Muscle of leg (tissue), 11 donors: ENCODE data around the gene FH. TPM values are rescaled to one million over a fixed set of nuclear protein-coding genes. Genes with fewer than 3 reads are reported as not detected.

Experiments
- DNase-seq: peaks from one replicate; pipeline ENCODE4 v3.0.0; 2013
- H3K27ac ChIP-seq: one replicate; pipeline ENCODE4 v1.5.1; 2013; ENCODE audit warnings: mild to moderate bottlenecking, low read length, control low read depth
- H3K27me3 ChIP-seq: one replicate; pipeline ENCODE4 v1.6.1; 2013; ENCODE audit warnings: low read length; ENCODE audit not compliant: control insufficient read depth, insufficient read depth
- H3K36me3 ChIP-seq: one replicate; pipeline ENCODE4 v1.6.1; 2013; ENCODE audit warnings: low read length; ENCODE audit not compliant: control insufficient read depth, insufficient read depth
- H3K4me1 ChIP-seq: one replicate; pipeline ENCODE4 v1.6.1; 2013; ENCODE audit warnings: low read length; ENCODE audit not compliant: control insufficient read depth, insufficient read depth
- H3K4me3 ChIP-seq: one replicate; pipeline ENCODE4 v1.5.1; 2013; ENCODE audit warnings: low read length, control low read depth
- H3K9me3 ChIP-seq: replicated peaks from 2 replicates; pipeline ENCODE4 v1.6.1; 2013; ENCODE audit warnings: low read depth, low read length; ENCODE audit not compliant: control insufficient read depth
- WGBS: methylation state at CpG from one replicate; pipeline ENCODE4 v1.1.5; 2013; ENCODE audit warnings: missing lambda C conversion rate; ENCODE audit not compliant: insufficient coverage; 5-methylcytosine and 5-hydroxymethylcytosine counted together
- polyA plus RNA-seq, 8 donors: library from polyadenylated mRNA; unstranded; fragments of 120-200 nt; gene quantifications; one replicate each; pipeline versions ENCODE4 v1.2.1 to v1.2.3, GENCODE V29; 2013; ENCODE audit warnings: inconsistent platforms in 1 of 8, low replicate concordance in 1 of 8; ENCODE audit not compliant: insufficient read length in 8 of 8, insufficient read depth in 1 of 8
- total RNA-seq: library from RNA; stranded (reverse); fragments of 120-200 nt; gene quantifications from one replicate; pipeline ENCODE4 v1.2.4, GENCODE V29; 2013

Gene FH
- total and polyA plus RNA-seq, 9 donors = 53.8 to 72.1 (median 64.4) TPM

DNA sequence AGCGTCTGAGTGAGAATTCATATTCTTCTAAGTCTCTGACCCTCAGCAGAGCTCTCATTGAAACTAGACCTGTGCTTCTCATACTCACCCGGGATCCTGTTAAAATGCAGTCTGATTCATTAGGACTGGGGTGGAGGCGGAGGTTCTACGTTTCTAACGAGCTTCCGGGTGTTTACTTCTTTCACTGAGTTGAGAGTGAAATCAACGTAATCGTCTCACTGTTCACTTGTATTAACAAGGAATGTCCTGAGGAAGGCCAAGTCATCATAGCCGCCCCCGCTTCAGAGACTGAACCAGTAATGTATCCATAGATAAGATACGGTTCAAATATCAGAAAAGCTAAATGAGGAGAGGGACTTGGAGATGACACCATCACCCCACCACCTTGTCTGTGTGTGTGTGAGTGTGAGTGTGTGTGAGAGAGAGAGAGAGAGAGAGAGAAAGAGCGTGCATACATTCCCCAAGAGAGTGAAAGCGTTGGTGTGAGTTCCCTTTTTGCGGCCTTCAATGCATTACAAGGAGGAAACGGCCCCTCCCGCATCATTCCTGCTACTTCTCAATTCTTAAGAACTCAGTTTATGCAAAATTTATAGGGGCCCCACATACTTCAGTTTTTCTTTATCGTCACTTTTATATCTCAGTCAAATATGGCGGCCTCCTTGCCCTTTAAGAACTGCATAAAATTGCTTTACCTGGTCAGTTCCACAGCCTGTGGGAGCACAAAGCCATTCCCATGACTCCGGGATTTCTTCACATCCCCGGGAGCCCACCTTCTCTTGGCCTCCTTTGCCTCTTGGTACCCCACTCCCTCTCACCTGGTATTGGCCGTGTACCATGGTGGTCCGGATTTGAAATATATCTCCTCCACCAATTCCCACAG lies 32.4 kb upstream of the FH start:
- WGBS = 89% methylated on average over 7 of the region's 22 CpGs
- peak; percentile 54 for DNase-seq

GRCh38 chr1:241550318-241550717 lies 30.8 kb upstream of the FH start:
- no peak for DNase-seq
- no peak overlapping the region for H3K4me3 ChIP-seq
- no peaks in the 10 kb centered on the region for H3K4me1 ChIP-seq
- H3K36me3 ChIP-seq = no peaks in the 10 kb centered on the region
- H3K9me3 ChIP-seq = no peaks in the 10 kb centered on the region
- no CpG with 5 or more reads among the region's 1 CpG for WGBS
- no peak overlapping the region for H3K27ac ChIP-seq
- no peaks in the 10 kb centered on the region for H3K27me3 ChIP-seq

More for the DNA sequence above, 32.4 kb upstream of the FH start:
- Histone ChIP-seq H3K27me3 (no peaks in the 10 kb centered on the region), H3K4me3 (no peak overlapping the region), H3K36me3 (no peaks in the 10 kb centered on the region), H3K27ac (peak overlapping the region; percentile 13), H3K9me3 (no peaks in the 10 kb centered on the region), H3K4me1 (no peaks in the 10 kb centered on the region)

DNA sequence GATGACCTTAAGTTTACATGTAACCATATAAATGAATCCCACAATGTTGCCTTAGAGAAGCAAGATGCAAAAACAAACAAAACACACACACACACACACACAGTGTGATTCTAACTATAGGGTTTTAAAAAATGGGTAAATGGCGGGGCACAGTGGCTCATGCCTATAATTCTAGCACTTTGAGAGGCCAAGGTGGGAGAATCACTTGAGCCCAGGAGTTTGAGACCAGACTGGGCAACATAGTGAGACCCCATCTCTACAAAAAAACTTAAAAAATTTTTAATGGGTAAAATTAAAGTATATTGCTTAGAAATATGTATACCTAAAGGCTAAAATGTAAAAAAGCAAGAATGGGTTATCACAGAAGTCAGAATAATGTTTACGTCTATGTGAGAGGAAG lies 28.5 kb upstream of the FH start:
- WGBS = 100% methylated on average over 1 of the region's 2 CpGs
- Histone ChIP-seq H3K27me3 (no peaks in the 10 kb centered on the region), H3K36me3 (no peaks in the 10 kb centered on the region), H3K9me3 (no peaks in the 10 kb centered on the region), H3K27ac (no peak overlapping the region), H3K4me3 (no peak overlapping the region), H3K4me1 (no peaks in the 10 kb centered on the region)
- DNase-seq = no peak

DNA sequence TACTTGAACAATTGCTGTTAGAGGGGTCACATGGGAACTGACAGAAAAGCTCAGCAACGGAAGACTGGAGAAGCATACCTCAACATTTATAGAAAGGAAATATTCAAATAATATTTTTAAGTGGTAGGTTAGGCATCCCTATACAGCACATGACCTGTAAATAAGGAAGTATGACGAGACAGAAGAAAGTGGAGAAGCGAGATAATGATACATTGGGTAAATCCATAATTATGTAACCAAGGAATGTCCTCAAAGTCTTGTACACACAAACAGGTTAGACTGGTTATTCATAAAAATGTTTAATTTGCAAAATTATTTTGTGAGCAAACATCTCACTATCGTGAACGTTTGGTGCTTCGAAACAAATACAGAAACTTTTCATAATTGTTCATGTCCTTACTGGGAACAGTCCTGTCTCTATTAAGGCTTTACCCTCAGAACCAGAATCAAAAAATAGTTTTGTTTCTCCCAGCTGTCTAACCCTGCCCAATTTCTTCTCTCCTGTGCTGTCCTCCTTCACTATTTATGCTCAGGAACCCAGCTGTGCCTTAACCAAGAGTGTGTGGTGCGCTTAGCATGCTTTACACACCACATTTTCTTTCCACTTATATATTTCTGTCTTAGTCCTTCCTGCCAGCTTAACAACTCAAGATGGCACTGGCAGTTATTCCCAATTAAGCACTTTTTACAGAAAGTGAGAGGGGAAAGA lies 22.8 kb upstream of the FH start:
- no peaks in the 10 kb centered on the region for H3K27me3 ChIP-seq
- DNase-seq = no peak
- no peak overlapping the region for H3K4me3 ChIP-seq
- no peak overlapping the region for H3K27ac ChIP-seq
- 90% methylated on average over 4 of the region's 7 CpGs for WGBS
- no peaks in the 10 kb centered on the region for H3K9me3 ChIP-seq
- no peaks in the 10 kb centered on the region for H3K4me1 ChIP-seq
- H3K36me3 ChIP-seq = no peaks in the 10 kb centered on the region

GRCh38 chr1:241536969-241537368 lies 17.4 kb upstream of the FH start:
- 78% methylated on average over 1 of the region's 2 CpGs for WGBS
- no peak for DNase-seq
- H3K27me3 ChIP-seq = peaks cover 3% of the 10 kb centered on the region
- H3K27ac ChIP-seq = no peak overlapping the region
- H3K9me3 ChIP-seq = no peaks in the 10 kb centered on the region
- H3K36me3 ChIP-seq = no peaks in the 10 kb centered on the region
- no peak overlapping the region for H3K4me3 ChIP-seq
- H3K4me1 ChIP-seq = no peaks in the 10 kb centered on the region

GRCh38 chr1:241536304-241536703 lies 16.7 kb upstream of the FH start:
- no peaks in the 10 kb centered on the region for H3K9me3 ChIP-seq
- DNase-seq = no peak
- H3K4me3 ChIP-seq = no peak overlapping the region
- no CpG with 5 or more reads among the region's 1 CpG for WGBS
- H3K27ac ChIP-seq = no peak overlapping the region
- H3K4me1 ChIP-seq = no peaks in the 10 kb centered on the region
- peaks cover 3% of the 10 kb centered on the region for H3K27me3 ChIP-seq
- no peaks in the 10 kb centered on the region for H3K36me3 ChIP-seq

DNA sequence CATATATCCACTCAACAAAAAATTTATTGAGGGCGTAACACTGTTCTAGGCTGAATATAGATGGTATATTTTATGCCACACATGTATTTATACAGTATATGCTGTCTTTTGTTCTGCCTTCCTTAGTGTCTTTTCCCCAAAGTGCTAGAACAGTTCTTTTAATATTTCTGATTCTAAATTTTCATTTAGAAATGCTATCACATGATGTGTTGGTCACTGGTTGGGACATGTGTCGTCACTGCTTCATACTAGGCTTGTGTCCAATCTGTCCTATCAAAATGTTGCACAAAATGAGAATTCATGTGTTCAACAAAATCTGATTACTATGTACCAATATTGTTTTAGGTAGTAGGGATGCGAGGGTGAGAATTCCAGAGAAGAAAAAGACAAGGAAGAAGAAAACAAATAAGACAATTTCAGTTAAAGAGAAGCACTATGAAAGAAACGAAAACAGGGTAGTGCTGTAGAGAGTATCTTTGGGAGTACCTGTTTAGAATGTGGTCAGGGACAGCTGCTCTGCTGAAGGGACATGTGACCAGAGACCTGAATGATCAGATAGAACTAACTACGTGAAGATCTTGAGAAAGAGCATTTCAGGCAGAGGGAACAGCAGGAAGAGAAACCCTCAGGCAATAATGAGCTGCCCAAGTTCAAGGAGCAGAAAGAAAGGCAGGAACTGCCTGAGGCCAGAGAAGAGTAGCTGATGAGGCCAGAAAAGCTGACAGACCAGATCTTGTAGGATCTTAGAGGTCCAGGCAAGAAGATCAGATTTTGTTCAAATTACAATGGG lies 14.0 kb upstream of the FH start:
- no peak for DNase-seq
- H3K4me1 ChIP-seq = no peaks in the 10 kb centered on the region
- peaks cover 3% of the 10 kb centered on the region for H3K27me3 ChIP-seq
- no peaks in the 10 kb centered on the region for H3K9me3 ChIP-seq
- H3K4me3 ChIP-seq = no peak overlapping the region
- no peaks in the 10 kb centered on the region for H3K36me3 ChIP-seq
- WGBS = 51% methylated on average over 2 of the region's 5 CpGs
- no peak overlapping the region for H3K27ac ChIP-seq

GRCh38 chr1:241532864-241533263 lies 13.3 kb upstream of the FH start:
- Histone ChIP-seq H3K9me3 (no peaks in the 10 kb centered on the region), H3K4me1 (no peaks in the 10 kb centered on the region), H3K4me3 (no peak overlapping the region), H3K27ac (no peak overlapping the region), H3K36me3 (no peaks in the 10 kb centered on the region), H3K27me3 (peaks cover 3% of the 10 kb centered on the region)
- WGBS = 70% methylated on average over 2 of the region's 7 CpGs
- no peak for DNase-seq

- no CpG with 5 or more reads among the region's 1 CpG for WGBS
- peaks cover 3% of the 10 kb centered on the region for H3K27me3 ChIP-seq
- DNase-seq = no peak
- peak within 1 kb of the TSS; percentile 28 for H3K4me3 ChIP-seq
- H3K36me3 ChIP-seq = no peaks in the 10 kb centered on the region
- no peaks in the 10 kb centered on the region for H3K9me3 ChIP-seq
- peak within 1 kb of the TSS; percentile 5 for H3K27ac ChIP-seq
- no peaks in the 10 kb centered on the region for H3K4me1 ChIP-seq
Observed at GRCh38 chr1:241532162-241532531, 12.6 kb upstream of the FH start, which contains the start of gene KMO. Gene KMO (plus strand): TSS chr1:241532378. CDS start chr1:241532445, 67 bp downstream.
